Activated T-cell treated with anti-CD3 and anti-CD28 coated beads, Interleukin-2, amount 50 U/mL, for 72 hours (primary cell): ENCODE data around the gene TGM3. TPM values are rescaled to one million over a fixed set of nuclear protein-coding genes. Genes with fewer than 3 reads are reported as not detected.
A peak's percentile ranks its signal among the peaks of the same experiment; 100 is the strongest.

Experiments used
- ATAC-seq, 2 donors: fragments of 150-1000 bp; cut with Tn5 transposase; replicated peaks in 1 of 2; 2 replicates each; pipeline ENCODE4 v1.10.0; 2021; ENCODE audit warnings: moderate library complexity in 2 of 2, mild to moderate bottlenecking in 1 of 2
- DNase-seq, 2 donors: peaks; one replicate each; pipeline ENCODE4 v3.0.0; 2021 to 2022; ENCODE audit warnings: mixed read lengths in 1 of 2
- H3K27ac Mint-ChIP-seq: one replicate; pipeline ENCODE4 v1.8.0; 2022; ENCODE audit warnings: mild to moderate bottlenecking, moderate library complexity, mixed read lengths
- H3K27me3 Mint-ChIP-seq: one replicate; pipeline ENCODE4 v1.8.0; 2022; ENCODE audit warnings: low read depth, mixed read lengths
- H3K36me3 Mint-ChIP-seq, 2 donors: one replicate each; pipeline ENCODE4 v1.8.0; 2022; ENCODE audit warnings: mixed read lengths in 2 of 2, mild to moderate bottlenecking in 1 of 2; ENCODE audit not compliant: insufficient read depth in 2 of 2
- H3K4me1 Mint-ChIP-seq: one replicate; pipeline ENCODE4 v1.8.0; 2022; ENCODE audit warnings: low read depth, mixed read lengths
- H3K4me3 Mint-ChIP-seq, 2 donors: one replicate each; pipeline ENCODE4 v1.8.0; 2022; ENCODE audit warnings: mild to moderate bottlenecking in 2 of 2, mixed read lengths in 2 of 2, moderate library complexity in 2 of 2
- H3K9me3 Mint-ChIP-seq, 2 donors: one replicate each; pipeline ENCODE4 v1.8.0; 2022; ENCODE audit warnings: mixed read lengths in 2 of 2
- total RNA-seq, 2 donors: library from RNA; stranded (reverse); gene quantifications; one replicate each; pipeline ENCODE4 v1.2.3, GENCODE V29; 2022

Gene TGM3
- total RNA-seq, 2 donors from 2014 or later, result not detected

GRCh38 chr20:2385496-2385895, 89.7 kb downstream of the TGM3 start:
- H3K27me3 Mint-ChIP-seq, result peaks cover 14% of the 10 kb centered on the region
- no peak for DNase-seq
- peaks cover 5% of the 10 kb centered on the region for H3K4me1 Mint-ChIP-seq
- H3K9me3 Mint-ChIP-seq, result peaks cover 1 to 6% of the 10 kb centered on the region in 2 donors
- H3K36me3 Mint-ChIP-seq, result peaks cover 0 to 4% of the 10 kb centered on the region in 2 donors
- H3K4me3 Mint-ChIP-seq, result no peak overlapping the region
- no peak for ATAC-seq
- no peak overlapping the region for H3K27ac Mint-ChIP-seq

- H3K27me3 Mint-ChIP-seq, result peaks cover 12% of the 10 kb centered on the region
- H3K4me3 Mint-ChIP-seq, result peak overlapping the region; percentile 27 to 46
- peaks cover 0 to 4% of the 10 kb centered on the region in 2 donors for H3K36me3 Mint-ChIP-seq
- peaks cover 5% of the 10 kb centered on the region for H3K4me1 Mint-ChIP-seq
- DNase-seq (no peak), ATAC-seq (peak; percentile 23 to 43)
- H3K27ac Mint-ChIP-seq, result no peak overlapping the region
- H3K9me3 Mint-ChIP-seq, result peaks cover 3 to 6% of the 10 kb centered on the region in 2 donors
Observed at GRCh38 chr20:2386516-2387179, 90.8 kb downstream of the TGM3 start.

DNA sequence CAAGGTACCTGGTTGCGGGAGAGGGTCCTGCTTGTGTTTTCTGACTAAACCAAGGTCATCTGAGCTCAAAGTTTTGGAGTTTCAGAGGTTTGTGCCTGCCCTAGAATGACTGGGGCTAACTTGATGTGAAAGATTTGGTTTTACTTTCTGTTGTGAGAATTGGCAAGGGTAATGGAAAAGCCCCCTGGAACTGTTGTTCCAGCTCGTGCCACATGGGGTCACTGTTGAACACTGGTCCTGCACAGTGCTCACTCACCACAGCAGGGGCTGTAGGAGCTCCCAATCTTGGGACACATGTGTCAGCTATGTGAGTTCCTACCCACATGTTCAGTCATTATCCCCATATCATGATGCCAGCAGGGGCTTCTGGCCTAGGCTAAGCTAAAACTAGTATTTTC, 91.4 kb downstream of the TGM3 start:
- H3K27me3 Mint-ChIP-seq, result peaks cover 12% of the 10 kb centered on the region
- H3K27ac Mint-ChIP-seq, result no peak overlapping the region
- H3K36me3 Mint-ChIP-seq, result peaks cover 0 to 4% of the 10 kb centered on the region in 2 donors
- ATAC-seq, result peak; percentile 79
- peaks cover 3 to 6% of the 10 kb centered on the region in 2 donors for H3K9me3 Mint-ChIP-seq
- H3K4me3 Mint-ChIP-seq, result peak overlapping the region; percentile 27 to 36
- DNase-seq, result peak; percentile 57 to 71
- H3K4me1 Mint-ChIP-seq, result peaks cover 5% of the 10 kb centered on the region

- peaks cover 0 to 4% of the 10 kb centered on the region in 2 donors for H3K36me3 Mint-ChIP-seq
- H3K27me3 Mint-ChIP-seq, result peaks cover 12% of the 10 kb centered on the region
- H3K4me1 Mint-ChIP-seq, result peaks cover 5% of the 10 kb centered on the region
- DNase-seq (no peak), ATAC-seq (no peak)
- H3K4me3 Mint-ChIP-seq, result no peak overlapping the region
- H3K27ac Mint-ChIP-seq, result no peak overlapping the region
- peaks cover 3 to 6% of the 10 kb centered on the region in 2 donors for H3K9me3 Mint-ChIP-seq
Observed at GRCh38 chr20:2387580-2387979, 91.8 kb downstream of the TGM3 start.

Other genes with a start within 250 kb of the TGM3 start
- 10 to 100 TPM; 22.4 to 24.3 TPM for gene STK35, start 194.2 kb upstream of the TGM3 start, total RNA-seq
- gene TGM6, start 84.9 kb downstream of the TGM3 start, total RNA-seq, result not detected
- gene SNRPB, start 174.8 kb downstream of the TGM3 start, total RNA-seq, result 100 to 1,000 TPM; 286 to 329 TPM
- gene ZNF343, start 212.9 kb downstream of the TGM3 start, total RNA-seq, result 10 to 100 TPM; 12.4 to 16.4 TPM
- not detected for gene TMC2, start 240.6 kb downstream of the TGM3 start, total RNA-seq